OCI-LY3 (cell line): Measurements from ENCODE around the gene FRAS1.
"Not testable (repeated sequence)": the region's sequence is repeated elsewhere in the genome, so short reads cannot be mapped to it uniquely, and the experiment has no call there.

Experiments used
- H2AFZ ChIP-seq: fragments of 200-600, 300-600 bp; shearing (Covaris generic); 2 replicates; pipeline ENCODE4 v1.6.0; 2014; ENCODE audit warnings: antibody characterized with exemption, low read depth, low read length
- H3K27ac ChIP-seq: fragments of 200-600, 300-600 bp; sonication (generic); 2 replicates; pipeline ENCODE4 v1.5.1; 2014; ENCODE audit warnings: mild to moderate bottlenecking, low read length, moderate library complexity, mixed read lengths
- H3K27me3 ChIP-seq: fragments of 200-600, 300-600 bp; sonication (generic); 2 replicates; pipeline ENCODE4 v1.6.1; 2014; ENCODE audit warnings: low read depth, low read length, mixed read lengths
- H3K36me3 ChIP-seq: fragments of 200-600, 300-600 bp; sonication (generic); replicated peaks from 2 replicates; pipeline ENCODE3; 2014; ENCODE audit warnings: low read depth, low read length, mixed read lengths
- H3K4me1 ChIP-seq: fragments of 300-600, 200-600 bp; sonication (generic); 2 replicates; pipeline ENCODE4 v1.6.1; 2014; ENCODE audit warnings: low read length, mixed read lengths
- H3K4me2 ChIP-seq: fragments of 200-600, 300-600 bp; sonication (generic); 2 replicates; pipeline ENCODE4 v1.6.1; 2014; ENCODE audit warnings: low read length, mixed read lengths
- H3K4me3 ChIP-seq: fragments of 300-600, 200-600 bp; sonication (generic); 2 replicates; pipeline ENCODE4 v1.5.1; 2014; ENCODE audit warnings: antibody characterized with exemption, mild to moderate bottlenecking, low read length, moderate library complexity
- H3K79me2 ChIP-seq: fragments of 300-600, 200-600 bp; shearing (Covaris generic); 2 replicates; pipeline ENCODE4 v1.6.1; 2014; ENCODE audit warnings: mild to moderate bottlenecking, low read length, mixed read lengths
- H3K9ac ChIP-seq: fragments of 300-600, 200-600 bp; shearing (Covaris generic); 2 replicates; pipeline ENCODE4 v1.6.0; 2014; ENCODE audit warnings: mild to moderate bottlenecking, low read length, moderate library complexity
- H3K9me3 ChIP-seq: fragments of 200-600, 300-600 bp; shearing (Covaris generic); 2 replicates; pipeline ENCODE4 v1.6.1; 2014; ENCODE audit warnings: low read length, mixed read lengths; ENCODE audit not compliant: insufficient read depth
- H4K20me1 ChIP-seq: fragments of 200-600, 300-600 bp; sonication (generic); 2 replicates; pipeline ENCODE4 v1.6.1; 2016; ENCODE audit warnings: low read length, mixed read lengths; ENCODE audit not compliant: insufficient read depth
- CTCF ChIP-seq: fragments of 200-600, 300-600 bp; sonication (generic); IDR thresholded peaks from 2 replicates; pipeline ENCODE4 v1.5.1; 2014; ENCODE audit warnings: antibody characterized with exemption, low read length, low read depth
- EZH2phosphoT487 ChIP-seq: fragments of 200-600 bp; shearing (Covaris generic); IDR thresholded peaks from 2 replicates; pipeline ENCODE4 v1.6.1; 2018; ENCODE audit warnings: antibody characterized with exemption, mixed run types, low read depth

FRAS1 gene

GRCh38 chr4:78079726-78080430 is 22.8 kb downstream of the FRAS1 start:
- no peak overlapping the region for H3K4me3 ChIP-seq
- H3K9me3 ChIP-seq = no peaks in the 10 kb centered on the region
- TF ChIP-seq EZH2phosphoT487 (no peak), CTCF (no peak)
- no peaks in the 10 kb centered on the region for H3K79me2 ChIP-seq
- H3K27me3 ChIP-seq = no peaks in the 10 kb centered on the region
- no peak overlapping the region for H3K4me2 ChIP-seq
- H4K20me1 ChIP-seq = no peaks in the 10 kb centered on the region
- no peaks in the 10 kb centered on the region for H3K36me3 ChIP-seq
- H3K4me1 ChIP-seq = no peaks in the 10 kb centered on the region
- H3K9ac ChIP-seq = no peak overlapping the region
- no peak overlapping the region; the same call in 1 of the 2 replicates for H2AFZ ChIP-seq
- no peak overlapping the region for H3K27ac ChIP-seq

GRCh38 chr4:78081541-78081940 is 24.4 kb downstream of the FRAS1 start:
- Histone ChIP-seq H3K79me2 (no peaks in the 10 kb centered on the region), H3K4me1 (no peaks in the 10 kb centered on the region), H3K27ac (no peak overlapping the region), H3K36me3 (no peaks in the 10 kb centered on the region), H3K4me3 (no peak overlapping the region), H3K9me3 (no peaks in the 10 kb centered on the region), H2AFZ (no peak overlapping the region), H4K20me1 (no peaks in the 10 kb centered on the region), H3K9ac (no peak overlapping the region), H3K27me3 (no peaks in the 10 kb centered on the region), H3K4me2 (no peak overlapping the region)
- TF ChIP-seq CTCF (no peak), EZH2phosphoT487 (no peak)

- Histone ChIP-seq H3K4me3 (no peak overlapping the region), H3K4me2 (no peak overlapping the region), H3K27ac (no peak overlapping the region), H3K79me2 (no peaks in the 10 kb centered on the region), H3K36me3 (no peaks in the 10 kb centered on the region), H3K27me3 (no peaks in the 10 kb centered on the region), H4K20me1 (no peaks in the 10 kb centered on the region), H3K9ac (no peak overlapping the region), H2AFZ (no peak overlapping the region), H3K9me3 (no peaks in the 10 kb centered on the region), H3K4me1 (no peaks in the 10 kb centered on the region)
- TF ChIP-seq EZH2phosphoT487 (no peak), CTCF (no peak)
These were observed 25.9 kb downstream of the FRAS1 start for GRCh38 chr4:78083035-78083434.

GRCh38 chr4:78091534-78091933 is 34.4 kb downstream of the FRAS1 start:
- Histone ChIP-seq H3K4me3 (no peak overlapping the region), H3K9ac (no peak overlapping the region)
- no peak for TF ChIP-seq CTCF
- no peak for TF ChIP-seq EZH2phosphoT487

GRCh38 chr4:78092350-78092749 is 35.2 kb downstream of the FRAS1 start:
- H3K79me2 ChIP-seq, H3K4me2 ChIP-seq, H3K27ac ChIP-seq, H4K20me1 ChIP-seq, H3K4me1 ChIP-seq, H3K27me3 ChIP-seq, H3K9ac ChIP-seq, H3K9me3 ChIP-seq, H3K36me3 ChIP-seq, H3K4me3 ChIP-seq, H2AFZ ChIP-seq: not testable (repeated sequence)

More at GRCh38 chr4:78091534-78091933, 34.4 kb downstream of the FRAS1 start:
- Histone ChIP-seq H3K27ac (no peak overlapping the region), H3K9me3 (no peaks in the 10 kb centered on the region), H3K4me1 (no peaks in the 10 kb centered on the region), H3K36me3 (no peaks in the 10 kb centered on the region), H2AFZ (no peak overlapping the region), H3K27me3 (no peaks in the 10 kb centered on the region), H3K79me2 (no peaks in the 10 kb centered on the region), H4K20me1 (no peaks in the 10 kb centered on the region), H3K4me2 (no peak overlapping the region)
